Astrocyte (in vitro differentiated cells and primary cell): ENCODE measurements around the gene PTPRD. TPM values are rescaled to one million over a fixed set of nuclear protein-coding genes. Genes with fewer than 3 reads are reported as not detected.

ENCODE experiments used
- DNase-seq: peaks from one replicate; pipeline ENCODE4 v3.0.0-alpha.2; 2010; ENCODE audit warnings: low read depth
- FAIRE-seq: peaks from 2 replicates; lab custom pipeline; 2011; peaks lifted over from hg19 to GRCh38; lab: Jason Lieb, UNC
- H2AFZ ChIP-seq: 2 replicates; pipeline ENCODE4 v1.6.0; 2012; ENCODE audit warnings: low read depth, low read length, inconsistent platforms
- H3K27ac ChIP-seq: 2 replicates; pipeline ENCODE4 v1.5.1; 2011; ENCODE audit warnings: low read depth, low read length, inconsistent platforms
- H3K27me3 ChIP-seq: 2 replicates; pipeline ENCODE4 v1.6.0; 2011; ENCODE audit warnings: low read length, inconsistent platforms; ENCODE audit not compliant: insufficient read depth
- H3K36me3 ChIP-seq: 2 replicates; pipeline ENCODE4 v1.5.1; 2011; ENCODE audit warnings: low read length, inconsistent platforms; ENCODE audit not compliant: insufficient read depth
- H3K4me1 ChIP-seq: 2 replicates; pipeline ENCODE4 v1.5.1; 2011; ENCODE audit warnings: low read length, inconsistent platforms; ENCODE audit not compliant: insufficient read depth
- H3K4me2 ChIP-seq: 2 replicates; pipeline ENCODE4 v1.6.0; 2012; ENCODE audit warnings: low read length, inconsistent platforms
- H3K4me3 ChIP-seq: 2 replicates; pipeline ENCODE4 v1.5.1; 2011; ENCODE audit warnings: low read depth, mild to moderate bottlenecking, low read length, inconsistent platforms; ENCODE audit not compliant: insufficient read depth
- H3K79me2 ChIP-seq: 2 replicates; pipeline ENCODE4 v1.6.0; 2012; ENCODE audit warnings: mild to moderate bottlenecking, low read length, inconsistent platforms; ENCODE audit not compliant: insufficient read depth
- H3K9ac ChIP-seq: 2 replicates; pipeline ENCODE4 v1.6.0; 2012; ENCODE audit warnings: mild to moderate bottlenecking, low read length, inconsistent platforms
- H3K9me3 ChIP-seq: 2 replicates; pipeline ENCODE4 v1.5.1; 2012; ENCODE audit warnings: low read depth, mild to moderate bottlenecking, low read length, inconsistent platforms; ENCODE audit not compliant: insufficient read depth
- H4K20me1 ChIP-seq: 2 replicates; pipeline ENCODE4 v1.6.0; 2012; ENCODE audit warnings: low read length, inconsistent platforms; ENCODE audit not compliant: insufficient read depth
- H3K27ac Mint-ChIP-seq: one replicate; pipeline ENCODE4 v1.8.0; 2021; ENCODE audit warnings: mild to moderate bottlenecking, mixed read lengths; ENCODE audit not compliant: unreplicated experiment
- H3K27me3 Mint-ChIP-seq: one replicate; pipeline ENCODE4 v1.8.0; 2021; ENCODE audit warnings: low read depth, mixed read lengths; ENCODE audit not compliant: unreplicated experiment
- H3K36me3 Mint-ChIP-seq: one replicate; pipeline ENCODE4 v1.8.0; 2021; ENCODE audit warnings: low read depth, mixed read lengths; ENCODE audit not compliant: unreplicated experiment
- H3K4me1 Mint-ChIP-seq: one replicate; pipeline ENCODE4 v1.8.0; 2021; ENCODE audit warnings: low read depth, mixed read lengths; ENCODE audit not compliant: unreplicated experiment
- H3K4me3 Mint-ChIP-seq: one replicate; pipeline ENCODE4 v1.8.0; 2021; ENCODE audit warnings: mild to moderate bottlenecking, moderate library complexity, mixed read lengths; ENCODE audit not compliant: unreplicated experiment
- H3K9me3 Mint-ChIP-seq: one replicate; pipeline ENCODE4 v1.8.0; 2021; ENCODE audit warnings: mild to moderate bottlenecking, mixed read lengths; ENCODE audit not compliant: unreplicated experiment
- CTCF ChIP-seq: IDR thresholded peaks from 2 replicates; pipeline ENCODE4 v1.5.1; 2011; ENCODE audit warnings: low read depth, mild to moderate bottlenecking, inconsistent platforms, low read length, moderate library complexity; ENCODE audit not compliant: insufficient read depth
- EZH2 ChIP-seq: IDR thresholded peaks from 2 replicates; pipeline ENCODE4 v1.6.1; 2012; ENCODE audit warnings: mild to moderate bottlenecking, low read length, inconsistent platforms; ENCODE audit not compliant: insufficient read depth
- total RNA-seq: library from RNA; stranded (reverse); gene quantifications from 2 replicates; pipeline ENCODE4 v1.2.1, GENCODE V29; 2021

PTPRD gene
- total RNA-seq, 1 donor from 2014 or later: 88.1 TPM

- DNase-seq (no peak), FAIRE-seq (no peak)
- Histone ChIP-seq H3K9me3 (no peaks in the 10 kb centered on the region), H3K36me3 (no peaks in the 10 kb centered on the region), H3K27ac (peak overlapping the region; percentile 8), H3K4me2 (peak overlapping the region; percentile 18), H3K4me1 (peaks cover 25% of the 10 kb centered on the region), H3K9ac (no peak overlapping the region), H3K4me3 (no peak overlapping the region), H2AFZ (no peak overlapping the region), H4K20me1 (no peaks in the 10 kb centered on the region), H3K79me2 (no peaks in the 10 kb centered on the region), H3K27me3 (no peaks in the 10 kb centered on the region)
- Mint-ChIP-seq H3K9me3 (no peaks in the 10 kb centered on the region), H3K36me3 (peaks cover 2% of the 10 kb centered on the region), H3K4me3 (no peak overlapping the region), H3K27ac (no peak overlapping the region), H3K27me3 (no peaks in the 10 kb centered on the region), H3K4me1 (peaks cover 39% of the 10 kb centered on the region)
- TF ChIP-seq EZH2 (no peak), CTCF (no peak)
Measured at GRCh38 chr9:8364026-8364752, 2248.6 kb downstream of the PTPRD start.

- Histone ChIP-seq H2AFZ (no peak overlapping the region), H3K27ac (no peak overlapping the region), H3K27me3 (no peaks in the 10 kb centered on the region), H3K4me2 (no peak overlapping the region), H3K9me3 (no peaks in the 10 kb centered on the region), H3K9ac (no peak overlapping the region), H4K20me1 (no peaks in the 10 kb centered on the region), H3K4me3 (no peak overlapping the region), H3K79me2 (no peaks in the 10 kb centered on the region), H3K4me1 (peaks cover 25% of the 10 kb centered on the region), H3K36me3 (no peaks in the 10 kb centered on the region)
- Mint-ChIP-seq H3K9me3 (no peaks in the 10 kb centered on the region), H3K4me1 (peaks cover 39% of the 10 kb centered on the region), H3K4me3 (no peak overlapping the region), H3K36me3 (peaks cover 2% of the 10 kb centered on the region), H3K27ac (no peak overlapping the region), H3K27me3 (no peaks in the 10 kb centered on the region)
- FAIRE-seq: no peak
- no peak for TF ChIP-seq CTCF
- TF ChIP-seq EZH2: no peak
- no peak for DNase-seq
Measured at GRCh38 chr9:8362250-8362649, 2250.6 kb downstream of the PTPRD start.

- H3K4me1 Mint-ChIP-seq: peaks cover 37% of the 10 kb centered on the region
- peaks cover 2% of the 10 kb centered on the region for H3K36me3 Mint-ChIP-seq
- no peaks in the 10 kb centered on the region for H3K9me3 ChIP-seq
- H3K9me3 Mint-ChIP-seq: no peaks in the 10 kb centered on the region
- H3K4me3 ChIP-seq: no peak overlapping the region
- H3K36me3 ChIP-seq: no peaks in the 10 kb centered on the region
- no peak overlapping the region for H3K27ac ChIP-seq
- H3K79me2 ChIP-seq: no peaks in the 10 kb centered on the region
- DNase-seq (no peak), FAIRE-seq (no peak)
- TF ChIP-seq CTCF (no peak), EZH2 (no peak)
- no peak overlapping the region for H3K27ac Mint-ChIP-seq
- H3K9ac ChIP-seq: no peak overlapping the region
- H4K20me1 ChIP-seq: no peaks in the 10 kb centered on the region
- no peaks in the 10 kb centered on the region for H3K27me3 ChIP-seq
- H3K27me3 Mint-ChIP-seq: no peaks in the 10 kb centered on the region
- no peak overlapping the region for H3K4me2 ChIP-seq
- no peak overlapping the region for H2AFZ ChIP-seq
- H3K4me3 Mint-ChIP-seq: no peak overlapping the region
- H3K4me1 ChIP-seq: peaks cover 20% of the 10 kb centered on the region
Measured at GRCh38 chr9:8361364-8361763, 2251.4 kb downstream of the PTPRD start.
